ENCODE data around the gene NXPH2. TPM values are rescaled to one million over a fixed set of nuclear protein-coding genes. Genes with fewer than 3 reads are reported as not detected.
A peak's percentile ranks its signal among the peaks of the same experiment; 100 is the strongest.

The NXPH2 gene
- total RNA-seq, 2 experiments from 2014 or later, result not detected

DNA sequence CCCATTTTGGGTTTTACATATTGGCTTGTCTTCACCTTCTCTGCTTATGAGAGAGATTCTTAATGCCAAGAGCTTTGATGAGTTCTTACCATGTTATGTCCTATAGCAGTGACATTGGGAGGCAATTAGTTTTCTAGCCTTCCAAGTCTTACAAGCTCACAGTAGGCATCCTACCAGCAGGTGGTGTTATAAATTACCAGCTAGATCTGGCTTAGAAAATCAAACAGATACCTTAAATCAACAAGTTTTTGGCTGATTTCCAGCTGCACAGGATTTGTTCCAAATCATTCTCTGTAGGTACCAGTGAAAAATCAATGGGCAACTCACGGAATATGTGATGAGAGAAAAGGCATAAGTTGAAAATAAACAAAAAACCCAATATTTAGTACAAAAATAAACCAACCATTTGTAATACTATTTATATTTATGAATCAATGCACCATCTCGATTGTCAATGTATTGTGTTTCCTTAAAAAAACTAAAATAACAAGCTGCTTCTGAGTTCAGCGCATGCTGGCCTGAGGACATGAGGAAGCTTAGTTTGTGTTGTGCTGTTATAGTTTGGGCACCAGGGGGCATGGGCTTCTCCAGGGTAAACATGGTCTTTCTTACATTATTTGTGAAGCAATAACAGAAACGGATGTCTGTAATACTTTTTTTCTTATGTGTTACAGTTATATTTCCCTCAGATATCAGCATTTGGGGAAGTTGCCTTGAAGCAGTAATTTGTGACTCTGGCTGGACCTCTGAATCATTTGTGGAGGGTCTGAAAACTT lies 34.1 kb upstream of the NXPH2 start:
- no peak overlapping the region for H3K4me3 ChIP-seq (ENCODE audit: low read length)
- DNase-seq (peak in 2 of 14 experiments; percentile 29 to 36), ATAC-seq (ENCODE audit: poor library complexity) (no peak)
- H3K4me1 ChIP-seq (ENCODE audit: insufficient read depth, low read length), result no peaks in the 10 kb centered on the region
- Mint-ChIP-seq H3K9me3 (no peaks in the 10 kb centered on the region), H3K4me3 (no peak overlapping the region), H3K27me3 (peaks cover 8% of the 10 kb centered on the region), H3K4me1 (ENCODE audit: low read depth) (no peaks in the 10 kb centered on the region), H3K36me3 (ENCODE audit: low read depth) (no peaks in the 10 kb centered on the region), H3K27ac (no peak overlapping the region)
- no peak overlapping the region for H3K27ac ChIP-seq (ENCODE audit: low read depth in 1 of 2, low read length in 2 of 2)
- ChIA-PET CTCF (no interaction called here), POLR2A (no interaction called here)
- intact Hi-C loops (cut with DNase I, micrococcal nuclease), result no loop called here
- no peaks in the 10 kb centered on the region for H3K9me3 ChIP-seq (ENCODE audit: control insufficient read depth in 1 of 2, insufficient read depth in 1 of 2, low read length in 2 of 2)
- no peaks in the 10 kb centered on the region for H3K36me3 ChIP-seq (ENCODE audit: insufficient read depth, low read length)
- H3K27me3 ChIP-seq (ENCODE audit: control insufficient read depth in 1 of 2, insufficient read depth in 2 of 2, low read length in 2 of 2), result peaks cover 0 to 11% of the 10 kb centered on the region in 2 experiments
- TF ChIP-seq, protein P1, sequence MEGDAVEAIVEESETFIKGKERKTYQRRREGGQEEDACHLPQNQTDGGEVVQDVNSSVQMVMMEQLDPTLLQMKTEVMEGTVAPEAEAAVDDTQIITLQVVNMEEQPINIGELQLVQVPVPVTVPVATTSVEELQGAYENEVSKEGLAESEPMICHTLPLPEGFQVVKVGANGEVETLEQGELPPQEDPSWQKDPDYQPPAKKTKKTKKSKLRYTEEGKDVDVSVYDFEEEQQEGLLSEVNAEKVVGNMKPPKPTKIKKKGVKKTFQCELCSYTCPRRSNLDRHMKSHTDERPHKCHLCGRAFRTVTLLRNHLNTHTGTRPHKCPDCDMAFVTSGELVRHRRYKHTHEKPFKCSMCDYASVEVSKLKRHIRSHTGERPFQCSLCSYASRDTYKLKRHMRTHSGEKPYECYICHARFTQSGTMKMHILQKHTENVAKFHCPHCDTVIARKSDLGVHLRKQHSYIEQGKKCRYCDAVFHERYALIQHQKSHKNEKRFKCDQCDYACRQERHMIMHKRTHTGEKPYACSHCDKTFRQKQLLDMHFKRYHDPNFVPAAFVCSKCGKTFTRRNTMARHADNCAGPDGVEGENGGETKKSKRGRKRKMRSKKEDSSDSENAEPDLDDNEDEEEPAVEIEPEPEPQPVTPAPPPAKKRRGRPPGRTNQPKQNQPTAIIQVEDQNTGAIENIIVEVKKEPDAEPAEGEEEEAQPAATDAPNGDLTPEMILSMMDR (IDR thresholded peaks at IDR 0.05), result no peak

GRCh38 chr2:138811431-138811830 lies 31.2 kb upstream of the NXPH2 start:
- DNase-seq (no peak), ATAC-seq (ENCODE audit: poor library complexity) (no peak)
- POLR2A ChIA-PET, result no interaction called here
- H3K4me3 ChIP-seq (ENCODE audit: low read length), result no peak overlapping the region
- peaks cover 0 to 5% of the 10 kb centered on the region in 2 experiments for H3K27me3 ChIP-seq (ENCODE audit: control insufficient read depth in 1 of 2, insufficient read depth in 2 of 2, low read length in 2 of 2)
- H3K9me3 Mint-ChIP-seq, result no peaks in the 10 kb centered on the region
- CTCF ChIA-PET, result no interaction called here
- H3K4me1 ChIP-seq (ENCODE audit: insufficient read depth, low read length), result no peaks in the 10 kb centered on the region
- H3K4me1 Mint-ChIP-seq (ENCODE audit: low read depth), result no peaks in the 10 kb centered on the region
- no peak overlapping the region for H3K27ac ChIP-seq (ENCODE audit: low read depth in 1 of 2, low read length in 2 of 2)
- intact Hi-C loops (cut with DNase I, micrococcal nuclease), result no loop called here
- H3K4me3 Mint-ChIP-seq, result no peak overlapping the region
- no peaks in the 10 kb centered on the region for H3K36me3 ChIP-seq (ENCODE audit: insufficient read depth, low read length)
- peaks cover 8% of the 10 kb centered on the region for H3K27me3 Mint-ChIP-seq
- H3K27ac Mint-ChIP-seq, result no peak overlapping the region
- TF ChIP-seq, protein P1 (IDR thresholded peaks at IDR 0.05), result no peak
- no peaks in the 10 kb centered on the region for H3K9me3 ChIP-seq (ENCODE audit: control insufficient read depth in 1 of 2, insufficient read depth in 1 of 2, low read length in 2 of 2)
- no peaks in the 10 kb centered on the region for H3K36me3 Mint-ChIP-seq (ENCODE audit: low read depth)

- H3K4me1 Mint-ChIP-seq (ENCODE audit: low read depth), result no peaks in the 10 kb centered on the region
- no peaks in the 10 kb centered on the region for H3K36me3 Mint-ChIP-seq (ENCODE audit: low read depth)
- POLR2A ChIA-PET, result no interaction called here
- TF ChIP-seq, protein P1 (IDR thresholded peaks at IDR 0.05), result no peak
- Histone ChIP-seq H3K9me3 (ENCODE audit: control insufficient read depth in 1 of 2, insufficient read depth in 1 of 2, low read length in 2 of 2) (peaks cover 0 to 4% of the 10 kb centered on the region in 2 experiments), H3K4me3 (ENCODE audit: low read length) (no peak overlapping the region), H3K36me3 (ENCODE audit: insufficient read depth, low read length) (no peaks in the 10 kb centered on the region), H3K27ac (ENCODE audit: low read depth in 1 of 2, low read length in 2 of 2) (no peak overlapping the region), H3K4me1 (ENCODE audit: insufficient read depth, low read length) (no peaks in the 10 kb centered on the region), H3K27me3 (ENCODE audit: control insufficient read depth in 1 of 2, insufficient read depth in 2 of 2, low read length in 2 of 2) (peaks cover 5 to 7% of the 10 kb centered on the region in 2 experiments)
- H3K27ac Mint-ChIP-seq, result no peak overlapping the region
- ATAC-seq (ENCODE audit: poor library complexity), result no peak
- H3K4me3 Mint-ChIP-seq, result no peak overlapping the region
- CTCF ChIA-PET, result no interaction called here
- peaks cover 30% of the 10 kb centered on the region for H3K27me3 Mint-ChIP-seq
- no peak for DNase-seq
- H3K9me3 Mint-ChIP-seq, result peaks cover 2% of the 10 kb centered on the region
- intact Hi-C loops (cut with DNase I, micrococcal nuclease), result no loop called here
These were observed 14.5 kb upstream of the NXPH2 start for GRCh38 chr2:138794724-138795123.
